ENCODE measurements around the gene FRZB. TPM values are rescaled to one million over a fixed set of nuclear protein-coding genes. Genes with fewer than 3 reads are reported as not detected.

The FRZB gene
- total RNA-seq, 2 donors from 2014 or later, result 54.8 to 107 TPM

GRCh38 chr2:182911813-182912517 lies 45.5 kb upstream of the FRZB start:
- peaks cover 4% of the 10 kb centered on the region for H3K4me1 ChIP-seq (ENCODE audit: control insufficient read depth, insufficient read depth, low read length)
- 95 to 100% methylated on average over 1 to 2 of the region's 2 CpGs for WGBS, 2 experiments (ENCODE audit: insufficient coverage in 1 of 2, insufficient read length in 1 of 2)
- H3K4me1 Mint-ChIP-seq, result peaks cover 14% of the 10 kb centered on the region

GRCh38 chr2:182910965-182911364 lies 44.5 kb upstream of the FRZB start:
- H3K4me3 Mint-ChIP-seq, result no peak overlapping the region
- Histone ChIP-seq H3K27me3 (ENCODE audit: control insufficient read depth, insufficient read depth, low read length, poor library complexity, severe bottlenecking) (no peaks in the 10 kb centered on the region), H3K36me3 (ENCODE audit: control insufficient read depth, insufficient read depth, low read length) (peaks cover 56% of the 10 kb centered on the region), H3K4me1 (ENCODE audit: control insufficient read depth, insufficient read depth, low read length) (peaks cover 4% of the 10 kb centered on the region), H3K27ac (ENCODE audit: low read depth, low read length) (no peak overlapping the region), H3K9me3 (ENCODE audit: control insufficient read depth, low read length) (no peaks in the 10 kb centered on the region), H3K9ac (ENCODE audit: extremely low read depth, low read length, poor library complexity, severe bottlenecking) (no peak overlapping the region), H3K4me3 (ENCODE audit: low read length) (no peak overlapping the region)
- H3K9me3 Mint-ChIP-seq, result no peaks in the 10 kb centered on the region
- DNase-seq, result no peak
- WGBS, 2 experiments (ENCODE audit: insufficient coverage in 1 of 2, insufficient read length in 1 of 2), result 100% methylated on average over 1 of the region's 1 CpG; no CpG with 5 or more reads in 1 of the 2 experiments
- no peaks in the 10 kb centered on the region for H3K27me3 Mint-ChIP-seq (ENCODE audit: insufficient read depth)
- peaks cover 64% of the 10 kb centered on the region for H3K36me3 Mint-ChIP-seq (ENCODE audit: low read depth)
- H3K27ac Mint-ChIP-seq, result no peak overlapping the region
- H3K4me1 Mint-ChIP-seq, result peaks cover 21% of the 10 kb centered on the region
- TF ChIP-seq CTCF (conservative IDR thresholded peaks at IDR 0.05), result no peak

More at GRCh38 chr2:182911813-182912517, 45.5 kb upstream of the FRZB start:
- H3K27ac ChIP-seq (ENCODE audit: low read depth, low read length), result peak overlapping the region; percentile 70
- no peak overlapping the region for H3K4me3 Mint-ChIP-seq
- H3K27me3 Mint-ChIP-seq (ENCODE audit: insufficient read depth), result no peaks in the 10 kb centered on the region
- no peak overlapping the region for H3K9ac ChIP-seq (ENCODE audit: extremely low read depth, low read length, poor library complexity, severe bottlenecking)
- H3K27me3 ChIP-seq (ENCODE audit: control insufficient read depth, insufficient read depth, low read length, poor library complexity, severe bottlenecking), result no peaks in the 10 kb centered on the region
- no peaks in the 10 kb centered on the region for H3K9me3 ChIP-seq (ENCODE audit: control insufficient read depth, low read length)
- TF ChIP-seq CTCF (conservative IDR thresholded peaks at IDR 0.05), result no peak
- peaks cover 64% of the 10 kb centered on the region for H3K36me3 ChIP-seq (ENCODE audit: control insufficient read depth, insufficient read depth, low read length)
- H3K36me3 Mint-ChIP-seq (ENCODE audit: low read depth), result peaks cover 68% of the 10 kb centered on the region
- no peak overlapping the region for H3K27ac Mint-ChIP-seq
- no peak overlapping the region for H3K4me3 ChIP-seq (ENCODE audit: low read length)
- DNase-seq, result no peak
- H3K9me3 Mint-ChIP-seq, result no peaks in the 10 kb centered on the region

- Mint-ChIP-seq H3K27me3 (ENCODE audit: insufficient read depth) (no peaks in the 10 kb centered on the region), H3K9me3 (no peaks in the 10 kb centered on the region), H3K4me3 (peak overlapping the region; percentile 8), H3K4me1 (peaks cover 21% of the 10 kb centered on the region), H3K27ac (peak overlapping the region; percentile 92), H3K36me3 (ENCODE audit: low read depth) (peaks cover 43% of the 10 kb centered on the region)
- no peak overlapping the region for H3K4me3 ChIP-seq (ENCODE audit: low read length)
- 20 to 33% methylated on average over 3 to 7 of the region's 7 CpGs for WGBS, 2 experiments (ENCODE audit: insufficient coverage in 1 of 2, insufficient read length in 1 of 2)
- no peak for TF ChIP-seq CTCF (conservative IDR thresholded peaks at IDR 0.05)
- no peaks in the 10 kb centered on the region for H3K27me3 ChIP-seq (ENCODE audit: control insufficient read depth, insufficient read depth, low read length, poor library complexity, severe bottlenecking)
- peaks cover 4% of the 10 kb centered on the region for H3K4me1 ChIP-seq (ENCODE audit: control insufficient read depth, insufficient read depth, low read length)
- DNase-seq, result peak; percentile 84
- no peaks in the 10 kb centered on the region for H3K9me3 ChIP-seq (ENCODE audit: control insufficient read depth, low read length)
- no peak overlapping the region for H3K9ac ChIP-seq (ENCODE audit: extremely low read depth, low read length, poor library complexity, severe bottlenecking)
- peak overlapping the region; percentile 37 for H3K27ac ChIP-seq (ENCODE audit: low read depth, low read length)
- H3K36me3 ChIP-seq (ENCODE audit: control insufficient read depth, insufficient read depth, low read length), result peaks cover 29% of the 10 kb centered on the region
Observed at GRCh38 chr2:182907081-182907830, 40.8 kb upstream of the FRZB start.

All from endodermal cell (in vitro differentiated cells).